Nephron progenitor cell (in vitro differentiated cells): Measurements from ENCODE around the gene GNAO1.

Source experiments
- DNase-seq: peaks from one replicate; pipeline ENCODE4 v3.0.0; 2021
- H3K27ac Mint-ChIP-seq: 2 replicates; pipeline ENCODE4 v1.8.0; 2021; ENCODE audit warnings: mild to moderate bottlenecking, moderate library complexity, mixed read lengths
- H3K27me3 Mint-ChIP-seq: 2 replicates; pipeline ENCODE4 v1.8.0; 2021; ENCODE audit warnings: mild to moderate bottlenecking, low read depth, mixed read lengths; ENCODE audit not compliant: poor library complexity
- H3K36me3 Mint-ChIP-seq: 2 replicates; pipeline ENCODE4 v1.8.0; 2021; ENCODE audit warnings: low read depth, mixed read lengths
- H3K4me1 Mint-ChIP-seq: 2 replicates; pipeline ENCODE4 v1.8.0; 2021; ENCODE audit warnings: mixed read lengths
- H3K4me3 Mint-ChIP-seq: 2 replicates; pipeline ENCODE4 v1.8.0; 2021; ENCODE audit warnings: mild to moderate bottlenecking, moderate library complexity, mixed read lengths
- H3K9me3 Mint-ChIP-seq: 2 replicates; pipeline ENCODE4 v1.8.0; 2021; ENCODE audit warnings: mild to moderate bottlenecking, moderate library complexity, mixed read lengths
- TF ChIP-seq, protein P1 (sequence below): fragments of 200-600 bp; sonication (generic); IDR thresholded peaks from 2 replicates; pipeline ENCODE4 v1.5.0; 2021; ENCODE audit warnings: antibody characterized with exemption

Gene GNAO1

DNA sequence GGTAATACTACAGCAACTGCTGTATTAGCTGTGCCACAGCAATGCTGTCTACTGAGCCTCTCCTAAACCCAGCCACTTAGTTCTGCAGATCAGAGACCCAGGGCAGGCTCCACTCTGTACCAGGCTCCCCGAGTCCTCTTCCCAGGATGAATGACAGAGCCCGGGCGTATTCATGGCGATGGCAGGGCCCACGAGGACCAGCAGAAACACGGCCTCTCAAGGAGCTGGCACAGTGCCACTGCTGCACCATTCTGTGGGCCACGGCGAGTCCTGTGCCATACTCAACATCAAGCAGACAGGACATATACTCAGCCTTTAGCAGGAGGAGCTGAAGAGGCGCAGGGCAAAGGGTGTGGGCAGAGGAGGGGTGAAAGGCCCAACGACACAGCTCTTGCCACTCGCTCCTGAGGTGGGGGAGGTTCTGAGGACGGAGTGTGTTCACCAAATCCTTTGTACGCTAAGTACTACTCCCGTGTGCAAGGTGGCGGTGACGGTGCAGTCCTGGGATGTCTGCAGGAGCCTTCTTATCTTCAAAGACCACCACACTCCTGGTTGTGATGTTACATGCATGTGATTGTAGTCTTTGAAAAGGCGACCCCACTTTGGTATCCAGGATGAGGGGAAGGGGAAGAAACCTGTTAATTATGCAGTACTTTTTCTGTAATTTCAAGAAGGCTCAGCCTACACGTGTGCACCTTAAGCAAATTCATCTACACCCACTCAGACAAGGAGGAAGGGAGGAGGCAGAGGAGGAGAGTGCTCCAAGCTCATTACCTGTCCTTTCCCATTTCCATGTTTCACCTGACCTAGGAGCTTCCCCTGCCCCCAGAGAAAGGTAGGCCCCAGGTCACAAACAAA, 136.0 kb downstream of the GNAO1 start:
- H3K27me3 Mint-ChIP-seq, result peaks cover 27% of the 10 kb centered on the region
- H3K9me3 Mint-ChIP-seq, result no peaks in the 10 kb centered on the region
- peaks cover 25% of the 10 kb centered on the region for H3K4me1 Mint-ChIP-seq
- H3K27ac Mint-ChIP-seq, result no peak overlapping the region
- DNase-seq, result no peak
- no peaks in the 10 kb centered on the region for H3K36me3 Mint-ChIP-seq
- H3K4me3 Mint-ChIP-seq, result no peak overlapping the region
- TF ChIP-seq, protein P1, sequence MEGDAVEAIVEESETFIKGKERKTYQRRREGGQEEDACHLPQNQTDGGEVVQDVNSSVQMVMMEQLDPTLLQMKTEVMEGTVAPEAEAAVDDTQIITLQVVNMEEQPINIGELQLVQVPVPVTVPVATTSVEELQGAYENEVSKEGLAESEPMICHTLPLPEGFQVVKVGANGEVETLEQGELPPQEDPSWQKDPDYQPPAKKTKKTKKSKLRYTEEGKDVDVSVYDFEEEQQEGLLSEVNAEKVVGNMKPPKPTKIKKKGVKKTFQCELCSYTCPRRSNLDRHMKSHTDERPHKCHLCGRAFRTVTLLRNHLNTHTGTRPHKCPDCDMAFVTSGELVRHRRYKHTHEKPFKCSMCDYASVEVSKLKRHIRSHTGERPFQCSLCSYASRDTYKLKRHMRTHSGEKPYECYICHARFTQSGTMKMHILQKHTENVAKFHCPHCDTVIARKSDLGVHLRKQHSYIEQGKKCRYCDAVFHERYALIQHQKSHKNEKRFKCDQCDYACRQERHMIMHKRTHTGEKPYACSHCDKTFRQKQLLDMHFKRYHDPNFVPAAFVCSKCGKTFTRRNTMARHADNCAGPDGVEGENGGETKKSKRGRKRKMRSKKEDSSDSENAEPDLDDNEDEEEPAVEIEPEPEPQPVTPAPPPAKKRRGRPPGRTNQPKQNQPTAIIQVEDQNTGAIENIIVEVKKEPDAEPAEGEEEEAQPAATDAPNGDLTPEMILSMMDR, result no peak

DNA sequence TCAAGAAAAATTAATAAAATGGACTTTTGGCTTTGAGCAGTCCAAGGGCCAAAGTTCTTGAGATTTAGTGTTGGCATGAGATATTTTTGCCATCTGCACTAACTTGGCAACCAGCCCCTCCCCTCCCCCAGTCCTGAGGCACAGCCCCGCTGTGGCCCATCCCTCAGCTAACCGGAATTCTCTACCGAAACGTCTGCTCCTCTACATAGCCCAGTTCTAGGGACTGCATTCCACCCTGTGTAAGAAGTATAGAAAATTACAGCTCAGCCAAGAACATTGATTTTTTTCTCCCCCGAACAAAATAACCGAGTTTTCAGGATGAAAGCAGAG, 136.6 kb downstream of the GNAO1 start:
- no peaks in the 10 kb centered on the region for H3K36me3 Mint-ChIP-seq
- H3K27ac Mint-ChIP-seq, result no peak overlapping the region
- TF ChIP-seq, protein P1, result no peak
- peaks cover 31% of the 10 kb centered on the region for H3K4me1 Mint-ChIP-seq
- H3K4me3 Mint-ChIP-seq, result no peak overlapping the region
- H3K9me3 Mint-ChIP-seq, result no peaks in the 10 kb centered on the region
- DNase-seq, result no peak
- peaks cover 27% of the 10 kb centered on the region for H3K27me3 Mint-ChIP-seq

DNA sequence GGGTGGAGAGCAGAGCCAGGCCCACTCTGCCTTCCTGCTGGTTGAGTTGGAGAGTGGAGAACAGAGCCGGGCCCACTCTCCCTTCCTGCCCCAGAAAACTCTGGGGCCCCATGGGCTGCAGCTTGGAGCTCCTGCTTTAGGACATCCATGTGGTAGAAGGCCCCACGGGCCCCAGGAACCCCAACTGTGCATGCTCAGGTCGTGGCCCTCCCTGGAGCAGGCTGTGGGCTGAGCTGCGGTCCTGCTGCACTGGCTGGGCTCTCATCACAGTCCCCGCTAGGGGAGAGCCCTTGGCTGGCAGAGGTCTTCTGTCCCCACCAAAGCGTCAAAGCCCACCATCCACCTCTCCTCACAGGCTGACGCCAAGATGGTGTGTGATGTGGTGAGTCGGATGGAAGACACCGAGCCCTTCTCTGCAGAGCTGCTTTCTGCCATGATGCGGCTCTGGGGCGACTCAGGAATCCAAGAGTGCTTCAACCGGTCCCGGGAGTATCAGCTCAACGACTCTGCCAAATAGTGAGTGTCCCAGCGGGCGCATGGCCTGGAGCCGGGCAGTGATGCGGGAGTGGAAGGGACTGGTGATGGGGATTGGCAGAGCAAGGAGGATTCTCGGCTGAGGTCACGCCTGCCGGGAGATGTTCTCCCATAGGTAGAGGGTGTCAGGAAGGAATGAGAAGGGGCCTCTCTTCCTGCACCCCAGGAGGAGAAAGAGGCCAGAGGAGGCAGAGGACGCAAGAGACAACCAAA, 137.2 kb downstream of the GNAO1 start:
- H3K4me3 Mint-ChIP-seq, result no peak overlapping the region
- DNase-seq, result no peak
- peak overlapping the region; percentile 50 for H3K27ac Mint-ChIP-seq
- H3K27me3 Mint-ChIP-seq, result peaks cover 27% of the 10 kb centered on the region
- no peaks in the 10 kb centered on the region for H3K36me3 Mint-ChIP-seq
- no peaks in the 10 kb centered on the region for H3K9me3 Mint-ChIP-seq
- TF ChIP-seq, protein P1, result no peak
- H3K4me1 Mint-ChIP-seq, result peaks cover 32% of the 10 kb centered on the region

DNA sequence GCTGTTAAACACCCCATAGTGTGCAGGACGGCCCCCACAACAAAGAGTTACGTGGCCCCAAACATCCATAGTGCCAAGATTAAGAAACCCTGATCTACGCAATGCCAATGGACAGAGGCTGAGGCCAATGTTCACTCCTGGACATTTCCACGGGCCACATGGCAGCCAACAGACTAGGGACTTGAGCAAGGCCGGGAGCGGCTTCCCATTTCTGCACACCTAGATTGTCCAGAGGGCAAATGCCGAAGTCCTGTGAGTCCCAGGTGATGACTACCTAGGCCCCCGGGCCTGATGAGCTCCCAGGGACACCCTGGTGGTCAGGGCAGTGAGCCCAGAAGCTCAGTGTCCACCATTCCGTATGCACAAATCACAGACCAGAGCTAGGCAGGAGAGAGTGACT, 138.6 kb downstream of the GNAO1 start:
- Mint-ChIP-seq H3K9me3 (no peaks in the 10 kb centered on the region), H3K4me3 (no peak overlapping the region), H3K36me3 (no peaks in the 10 kb centered on the region), H3K27me3 (peaks cover 28% of the 10 kb centered on the region), H3K27ac (no peak overlapping the region), H3K4me1 (peaks cover 44% of the 10 kb centered on the region)
- no peak for DNase-seq
- TF ChIP-seq, protein P1, result no peak

DNA sequence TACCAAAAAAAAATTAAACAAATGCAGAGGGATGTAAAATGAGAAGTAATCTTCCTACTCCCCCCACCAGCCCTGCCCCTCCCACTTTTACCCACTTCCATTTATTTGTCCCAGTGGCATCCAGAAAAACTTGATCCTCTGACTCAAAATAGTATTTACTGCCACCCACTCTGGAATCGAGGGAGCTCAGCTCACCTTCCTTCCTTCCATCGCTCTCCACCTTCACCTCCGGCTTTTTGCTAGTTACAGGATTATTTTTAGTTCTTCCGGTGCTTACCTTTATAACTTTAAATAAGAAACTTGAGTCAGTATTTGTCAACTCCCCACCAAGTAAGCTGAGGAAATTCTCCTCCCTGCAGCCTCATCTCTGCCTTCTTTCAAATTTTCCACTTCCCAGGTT, 139.2 kb downstream of the GNAO1 start:
- no peak overlapping the region for H3K27ac Mint-ChIP-seq
- no peak overlapping the region for H3K4me3 Mint-ChIP-seq
- H3K9me3 Mint-ChIP-seq, result no peaks in the 10 kb centered on the region
- H3K4me1 Mint-ChIP-seq, result peaks cover 49% of the 10 kb centered on the region
- DNase-seq, result no peak
- peaks cover 28% of the 10 kb centered on the region for H3K27me3 Mint-ChIP-seq
- TF ChIP-seq, protein P1, result no peak
- H3K36me3 Mint-ChIP-seq, result no peaks in the 10 kb centered on the region
